CD14-positive monocyte (primary cell): ENCODE measurements around the gene BATF. TPM values are rescaled to one million over a fixed set of nuclear protein-coding genes. Genes with fewer than 3 reads are reported as not detected.

Experiments used
- DNase-seq, 3 donors: peaks; one replicate each; pipeline ENCODE4 v3.0.0-alpha.2; 2011 to 2022
- H2AFZ ChIP-seq: 2 replicates; pipeline ENCODE4 v1.6.0; 2012; ENCODE audit warnings: mild to moderate bottlenecking, low read depth, low read length, inconsistent platforms; ENCODE audit not compliant: insufficient read depth, poor library complexity, severe bottlenecking
- H3K27ac ChIP-seq, 2 donors: 1 replicate in 1 of 2; 2 replicates in 1 of 2; pipeline ENCODE4 v1.5.1; 2012 to 2013; ENCODE audit warnings: low read length in 2 of 2, control low read depth in 1 of 2, inconsistent platforms in 1 of 2, low read depth in 1 of 2, mild to moderate bottlenecking in 1 of 2
- H3K27me3 ChIP-seq, 2 donors: one replicate each; pipeline versions ENCODE4 v1.6.0 to v1.6.1; 2011 to 2013; ENCODE audit warnings: low read length in 2 of 2; ENCODE audit not compliant: control insufficient read depth in 2 of 2, insufficient read depth in 2 of 2
- H3K36me3 ChIP-seq, 2 donors: replicated peaks in 1 of 2; 1 replicate in 1 of 2; 2 replicates in 1 of 2; pipeline versions ENCODE4 v1.5.1 to v1.6.1; 2012 to 2013; ENCODE audit warnings: low read length in 2 of 2, control low read depth in 1 of 2, inconsistent platforms in 1 of 2, mild to moderate bottlenecking in 1 of 2; ENCODE audit not compliant: insufficient read depth in 2 of 2, control insufficient read depth in 1 of 2
- H3K4me1 ChIP-seq, 2 donors: 1 replicate in 1 of 2; 2 replicates in 1 of 2; pipeline versions ENCODE4 v1.5.1 to v1.6.1; 2012 to 2013; ENCODE audit warnings: low read length in 2 of 2, control low read depth in 1 of 2, inconsistent platforms in 1 of 2, mild to moderate bottlenecking in 1 of 2, moderate library complexity in 1 of 2; ENCODE audit not compliant: insufficient read depth in 2 of 2, control insufficient read depth in 1 of 2
- H3K4me2 ChIP-seq: replicated peaks from 2 replicates; pipeline ENCODE3; 2012; ENCODE audit warnings: low read length, moderate library complexity, mild to moderate bottlenecking; ENCODE audit not compliant: poor library complexity, severe bottlenecking; ENCODE audit errors: extremely low read depth
- H3K4me3 ChIP-seq, 3 experiments: fragments of 200-600 bp in 1 of 3; sonication (generic) in 1 of 3; replicated peaks in 1 of 3; 1 replicate in 2 of 3; 2 replicates in 1 of 3; pipeline ENCODE4 v1.5.1; 2011 to 2013; ENCODE audit warnings: low read length in 3 of 3, mild to moderate bottlenecking in 3 of 3, control low read depth in 2 of 3, low read depth in 2 of 3, inconsistent platforms in 1 of 3, moderate library complexity in 1 of 3
- H3K79me2 ChIP-seq: 2 replicates; pipeline ENCODE4 v1.6.0; 2012; ENCODE audit warnings: mild to moderate bottlenecking, control low read depth, inconsistent platforms, low read length, moderate library complexity; ENCODE audit not compliant: insufficient read depth
- H3K9ac ChIP-seq: 2 replicates; pipeline ENCODE4 v1.6.0; 2017; ENCODE audit warnings: low read length, mild to moderate bottlenecking; ENCODE audit not compliant: insufficient read depth, poor library complexity, severe bottlenecking
- H3K9me3 ChIP-seq, 2 donors: replicated peaks in 1 of 2; 1 replicate in 1 of 2; 2 replicates in 1 of 2; pipeline versions ENCODE4 v1.5.1 to v1.6.1; 2012 to 2013; ENCODE audit warnings: low read length in 2 of 2, control low read depth in 1 of 2; ENCODE audit not compliant: control insufficient read depth in 1 of 2, insufficient read depth in 1 of 2
- H4K20me1 ChIP-seq: 2 replicates; pipeline ENCODE4 v1.6.0; 2012; ENCODE audit warnings: mild to moderate bottlenecking, low read length, control low read depth, moderate library complexity; ENCODE audit not compliant: insufficient read depth
- H3K27ac Mint-ChIP-seq, 7 donors: one replicate each; pipeline ENCODE4 v1.8.0; 2020; ENCODE audit warnings: mild to moderate bottlenecking in 7 of 7, mixed read lengths in 7 of 7, moderate library complexity in 6 of 7, inconsistent platforms in 2 of 7
- H3K27me3 Mint-ChIP-seq, 3 donors: one replicate each; pipeline ENCODE4 v1.8.0; 2021 to 2022; ENCODE audit warnings: low read depth in 3 of 3, mild to moderate bottlenecking in 3 of 3, mixed read lengths in 3 of 3, moderate library complexity in 3 of 3, inconsistent platforms in 1 of 3
- H3K36me3 Mint-ChIP-seq, 2 donors: one replicate each; pipeline ENCODE4 v1.8.0; 2020; ENCODE audit warnings: mixed read lengths in 2 of 2, inconsistent platforms in 1 of 2, mild to moderate bottlenecking in 1 of 2
- H3K4me1 Mint-ChIP-seq: one replicate; pipeline ENCODE4 v1.8.0; 2020; ENCODE audit warnings: mild to moderate bottlenecking, mixed read lengths
- H3K4me3 Mint-ChIP-seq, 2 donors: one replicate each; pipeline ENCODE4 v1.8.0; 2020; ENCODE audit warnings: mild to moderate bottlenecking in 2 of 2, mixed read lengths in 2 of 2, moderate library complexity in 1 of 2
- H3K9me3 Mint-ChIP-seq, 7 donors: one replicate each; pipeline ENCODE4 v1.8.0; 2020 to 2022; ENCODE audit warnings: mixed read lengths in 7 of 7, mild to moderate bottlenecking in 6 of 7, moderate library complexity in 6 of 7, inconsistent platforms in 2 of 7
- WGBS: methylation state at CpG from one replicate; pipeline ENCODE4 v1.1.5; 2013; ENCODE audit warnings: missing lambda C conversion rate; ENCODE audit not compliant: insufficient coverage; 5-methylcytosine and 5-hydroxymethylcytosine counted together
- intact Hi-C, 2 donors: fragments of 100-400 bp; cut with micrococcal nuclease; formaldehyde crosslinking; loops; one replicate each; pipeline versions ENCODE4 v1.15.0 to v1.15.1; 2023
- polyA plus RNA-seq, 3 donors: library from polyadenylated mRNA; depleted of rRNA in 1 of 3; unstranded in 2 of 3; stranded (reverse) in 1 of 3; fragments of 300-500 nt in 2 of 3; fragments of >200 nt in 1 of 3; fragmentation: Illumina TruSeq in 2 of 3; gene quantifications; 1 replicate in 2 of 3; 2 replicates in 1 of 3; pipeline ENCODE4 v1.2.3, GENCODE V29; 2012 to 2021
- TF ChIP-seq, protein P1 (sequence below): fragments of 200-600 bp; IDR thresholded peaks from one replicate; pipeline ENCODE4 v1.8.0; 2022; ENCODE audit warnings: antibody characterized with exemption, mild to moderate bottlenecking

BATF gene
- polyA plus RNA-seq, 3 donors, result 12.6 to 25.8 (median 20.9) TPM

DNA sequence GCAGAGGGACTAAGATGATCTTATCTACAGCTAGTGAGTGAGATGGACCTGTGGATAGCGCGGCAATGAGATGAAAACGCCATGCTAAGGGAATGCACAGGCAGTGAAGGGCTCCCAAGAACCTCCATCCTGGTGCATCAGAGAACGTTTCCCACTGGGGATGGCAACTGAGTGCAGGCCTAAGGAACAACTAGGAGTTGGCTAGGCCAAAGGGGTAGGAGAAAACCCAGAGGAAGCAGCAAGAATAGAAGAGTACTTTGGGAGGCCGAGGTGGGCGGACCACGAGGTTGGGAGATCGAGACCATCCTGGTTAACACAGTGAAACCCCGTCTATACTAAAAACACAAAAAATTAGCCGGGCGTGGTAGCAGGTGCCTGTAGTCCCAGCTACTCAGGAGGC lies 24.6 kb upstream of the BATF start:
- H3K4me1 Mint-ChIP-seq, result peaks cover 28% of the 10 kb centered on the region
- no peak overlapping the region for H3K4me3 Mint-ChIP-seq
- peak overlapping the region in 1 of 7 donors; percentile 3 for H3K27ac Mint-ChIP-seq
- intact Hi-C loops, result no loop called here
- H3K27ac ChIP-seq, result no peak overlapping the region
- H3K9me3 ChIP-seq, result no peaks in the 10 kb centered on the region
- H3K4me2 ChIP-seq, result no peak overlapping the region
- no peaks in the 10 kb centered on the region for H3K79me2 ChIP-seq
- H3K27me3 ChIP-seq, result no peaks in the 10 kb centered on the region
- no peaks in the 10 kb centered on the region for H3K9me3 Mint-ChIP-seq
- H4K20me1 ChIP-seq, result no peaks in the 10 kb centered on the region
- peaks cover 0 to 3% (median 2%) of the 10 kb centered on the region in 3 donors for H3K27me3 Mint-ChIP-seq
- no peaks in the 10 kb centered on the region for H3K36me3 ChIP-seq
- no peak for DNase-seq
- no peak overlapping the region for H3K9ac ChIP-seq
- peaks cover 25 to 26% of the 10 kb centered on the region in 2 donors for H3K4me1 ChIP-seq
- no peaks in the 10 kb centered on the region for H3K36me3 Mint-ChIP-seq
- TF ChIP-seq, protein P1, sequence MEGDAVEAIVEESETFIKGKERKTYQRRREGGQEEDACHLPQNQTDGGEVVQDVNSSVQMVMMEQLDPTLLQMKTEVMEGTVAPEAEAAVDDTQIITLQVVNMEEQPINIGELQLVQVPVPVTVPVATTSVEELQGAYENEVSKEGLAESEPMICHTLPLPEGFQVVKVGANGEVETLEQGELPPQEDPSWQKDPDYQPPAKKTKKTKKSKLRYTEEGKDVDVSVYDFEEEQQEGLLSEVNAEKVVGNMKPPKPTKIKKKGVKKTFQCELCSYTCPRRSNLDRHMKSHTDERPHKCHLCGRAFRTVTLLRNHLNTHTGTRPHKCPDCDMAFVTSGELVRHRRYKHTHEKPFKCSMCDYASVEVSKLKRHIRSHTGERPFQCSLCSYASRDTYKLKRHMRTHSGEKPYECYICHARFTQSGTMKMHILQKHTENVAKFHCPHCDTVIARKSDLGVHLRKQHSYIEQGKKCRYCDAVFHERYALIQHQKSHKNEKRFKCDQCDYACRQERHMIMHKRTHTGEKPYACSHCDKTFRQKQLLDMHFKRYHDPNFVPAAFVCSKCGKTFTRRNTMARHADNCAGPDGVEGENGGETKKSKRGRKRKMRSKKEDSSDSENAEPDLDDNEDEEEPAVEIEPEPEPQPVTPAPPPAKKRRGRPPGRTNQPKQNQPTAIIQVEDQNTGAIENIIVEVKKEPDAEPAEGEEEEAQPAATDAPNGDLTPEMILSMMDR, result no peak
- peak overlapping the region; percentile 15 for H2AFZ ChIP-seq
- H3K4me3 ChIP-seq, result no peak overlapping the region
- WGBS, result 98% methylated on average over 5 of the region's 11 CpGs

DNA sequence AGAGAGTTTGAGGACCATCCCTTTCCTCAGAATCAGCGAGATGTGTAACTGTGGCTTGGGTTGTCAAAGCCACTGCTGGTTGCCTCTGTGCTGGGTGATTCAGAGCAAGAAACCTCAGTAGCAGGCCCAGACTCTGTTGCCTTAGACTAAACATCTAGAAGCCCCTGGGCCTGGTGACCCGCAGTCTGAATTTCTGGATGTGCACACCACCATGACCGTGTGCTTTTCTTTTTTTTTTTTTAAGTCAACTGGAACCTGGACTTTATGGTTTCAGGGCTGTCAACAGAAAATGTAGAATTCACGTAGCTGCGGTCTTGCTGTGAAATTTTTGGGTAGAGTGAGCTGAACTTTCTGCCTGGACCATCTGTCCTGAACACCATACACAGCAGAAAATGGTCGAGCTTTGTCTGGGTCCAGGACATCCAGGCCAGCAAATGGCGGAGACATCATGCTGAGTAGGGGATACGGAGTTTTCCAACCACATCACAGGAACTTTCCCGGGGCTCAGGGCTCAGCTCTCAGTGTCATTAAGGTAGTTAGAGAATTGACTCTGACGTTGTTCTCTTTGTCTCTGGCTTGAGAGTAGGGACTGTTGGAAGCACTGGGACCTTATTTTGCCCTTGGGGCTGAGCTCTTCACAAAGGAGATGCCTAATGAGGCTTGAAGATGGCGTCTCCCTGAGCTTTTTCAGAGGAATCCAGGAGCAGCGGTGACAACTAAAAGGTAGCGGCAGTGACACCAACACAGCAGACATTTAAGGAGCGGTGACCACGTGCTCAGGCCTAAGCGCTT lies 23.0 kb upstream of the BATF start:
- Mint-ChIP-seq H3K4me1 (peaks cover 28% of the 10 kb centered on the region), H3K27ac (no peak overlapping the region)
- intact Hi-C loops, result no loop called here

More for the DNA sequence above, 23.0 kb upstream of the BATF start:
- Histone ChIP-seq H3K4me2 (no peak overlapping the region), H2AFZ (no peak overlapping the region), H3K9me3 (no peaks in the 10 kb centered on the region), H3K27ac (no peak overlapping the region), H3K4me1 (peaks cover 25 to 26% of the 10 kb centered on the region in 2 donors), H3K79me2 (no peaks in the 10 kb centered on the region), H3K27me3 (no peaks in the 10 kb centered on the region), H3K36me3 (no peaks in the 10 kb centered on the region), H4K20me1 (no peaks in the 10 kb centered on the region), H3K4me3 (no peak overlapping the region), H3K9ac (no peak overlapping the region)
- Mint-ChIP-seq H3K9me3 (no peaks in the 10 kb centered on the region), H3K4me3 (no peak overlapping the region), H3K36me3 (no peaks in the 10 kb centered on the region), H3K27me3 (peaks cover 0 to 2% (median 0%) of the 10 kb centered on the region in 3 donors)
- 96% methylated on average over 10 of the region's 16 CpGs for WGBS
- TF ChIP-seq, protein P1, result no peak
- DNase-seq, result no peak
